SK-N-MC (cell line): ENCODE results near the gene MEF2B.

Source experiments
- EZH2 ChIP-seq: fragments of 200-600 bp; sonication (generic); IDR thresholded peaks from one replicate; pipeline ENCODE4 v1.6.1; 2017; ENCODE audit warnings: antibody characterized with exemption
- FOXP2 ChIP-seq: optimal IDR thresholded peaks from 2 replicates; pipeline ENCODE3; 2011; ENCODE audit warnings: mild to moderate bottlenecking, moderate library complexity; ENCODE audit not compliant: insufficient read depth; ENCODE audit errors: extremely low read length, control extremely low read depth
- POLR2AphosphoS5 ChIP-seq: IDR thresholded peaks from 2 replicates; pipeline ENCODE4 v1.6.1; 2012; ENCODE audit warnings: mild to moderate bottlenecking, low read depth, low read length, borderline replicate concordance

DNA sequence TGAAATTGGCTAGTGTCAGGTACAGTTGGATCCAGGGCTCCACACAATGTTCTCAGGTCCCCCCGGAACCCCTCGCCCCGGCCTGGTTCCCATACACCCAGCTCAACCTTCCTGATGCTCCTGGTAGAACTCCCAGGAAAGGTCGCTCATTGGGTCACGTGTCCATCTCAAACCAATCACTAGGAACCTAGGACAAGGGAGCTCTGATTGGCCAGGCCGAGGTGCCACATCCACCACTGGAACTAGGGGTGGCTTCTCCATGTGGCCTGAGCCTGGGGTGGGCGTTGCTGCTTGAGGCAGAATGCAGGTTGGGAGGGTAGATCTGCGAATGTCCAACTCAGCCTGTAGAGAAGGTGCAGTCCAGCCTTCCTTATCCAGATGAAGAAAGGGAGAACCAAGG, 6.9 kb upstream of the MEF2B start:
- TF ChIP-seq EZH2 (no peak), POLR2AphosphoS5 (no peak), FOXP2 (no peak)
